Measurements from ENCODE around the gene PTPRN2.

Gene PTPRN2

GRCh38 chr7:158259671-158260418 lies 327.8 kb downstream of the PTPRN2 start:
- TF ChIP-seq CTCF (IDR thresholded peaks at IDR 0.05; ENCODE audit: low read depth, low read length) = no peak

GRCh38 chr7:158259141-158259540 lies 328.5 kb downstream of the PTPRN2 start:
- TF ChIP-seq CTCF (IDR thresholded peaks at IDR 0.05; ENCODE audit: low read depth, low read length) = no peak
- DNase-seq (ENCODE audit: extremely low read depth, low read depth) = no peak

More at GRCh38 chr7:158259671-158260418, 327.8 kb downstream of the PTPRN2 start:
- DNase-seq (ENCODE audit: extremely low read depth, low read depth) = no peak

GRCh38 chr7:158258411-158259130 lies 329.1 kb downstream of the PTPRN2 start:
- no peak for TF ChIP-seq CTCF (IDR thresholded peaks at IDR 0.05; ENCODE audit: low read depth, low read length)
- DNase-seq (ENCODE audit: extremely low read depth, low read depth) = no peak

- TF ChIP-seq CTCF (IDR thresholded peaks at IDR 0.05; ENCODE audit: low read depth, low read length) = no peak
Measured at GRCh38 chr7:158257516-158258410, 329.9 kb downstream of the PTPRN2 start.

GRCh38 chr7:158257001-158257400 lies 330.6 kb downstream of the PTPRN2 start:
- no peak for DNase-seq (ENCODE audit: extremely low read depth, low read depth)
- TF ChIP-seq CTCF (IDR thresholded peaks at IDR 0.05; ENCODE audit: low read depth, low read length) = no peak

More at GRCh38 chr7:158257516-158258410, 329.9 kb downstream of the PTPRN2 start:
- DNase-seq (ENCODE audit: extremely low read depth, low read depth) = no peak

- no peak for TF ChIP-seq CTCF (IDR thresholded peaks at IDR 0.05; ENCODE audit: low read depth, low read length)
- no peak for DNase-seq (ENCODE audit: extremely low read depth, low read depth)
Measured at GRCh38 chr7:158256091-158256816, 331.4 kb downstream of the PTPRN2 start.

Measured in AG09319 (cell line).